H9 (cell line): ENCODE measurements around the gene TSGA10IP. TPM values are rescaled to one million over a fixed set of nuclear protein-coding genes. Genes with fewer than 3 reads are reported as not detected.
A peak's percentile ranks its signal among the peaks of the same experiment; 100 is the strongest.

Source experiments
- DNase-seq: peaks from one replicate; pipeline ENCODE4 v3.0.0-alpha.2; 2017
- H2AFZ ChIP-seq: one replicate; pipeline ENCODE4 v1.6.1; 2013; ENCODE audit warnings: mild to moderate bottlenecking, low read length, control low read depth, moderate library complexity
- H2AK5ac ChIP-seq: 2 replicates; pipeline ENCODE4 v1.6.1; 2013; ENCODE audit warnings: low read length, control low read depth, mixed read lengths; ENCODE audit not compliant: insufficient read length
- H2BK120ac ChIP-seq: one replicate; pipeline ENCODE4 v1.6.1; 2013; ENCODE audit warnings: low read depth, mild to moderate bottlenecking, low read length, control low read depth, inconsistent platforms; ENCODE audit not compliant: poor library complexity, severe bottlenecking
- H2BK12ac ChIP-seq: 2 replicates; pipeline ENCODE4 v1.6.1; 2013; ENCODE audit warnings: low read length, control low read depth, mixed read lengths, low read depth; ENCODE audit not compliant: insufficient read length
- H2BK15ac ChIP-seq: 2 replicates; pipeline ENCODE4 v1.6.1; 2013; ENCODE audit warnings: low read depth, low read length, control low read depth
- H2BK20ac ChIP-seq: one replicate; pipeline ENCODE4 v1.6.1; 2013; ENCODE audit warnings: low read depth, mild to moderate bottlenecking, low read length, control low read depth, inconsistent platforms; ENCODE audit not compliant: poor library complexity, severe bottlenecking
- H2BK5ac ChIP-seq: 2 replicates; pipeline ENCODE4 v1.6.1; 2013; ENCODE audit warnings: low read length, control low read depth, mixed read lengths; ENCODE audit not compliant: insufficient read length
- H3K14ac ChIP-seq: 2 replicates; pipeline ENCODE4 v1.6.1; 2013; ENCODE audit warnings: low read length, control low read depth; ENCODE audit not compliant: insufficient read depth
- H3K18ac ChIP-seq: 2 replicates; pipeline ENCODE4 v1.6.1; 2013; ENCODE audit warnings: low read depth, mild to moderate bottlenecking, mixed read lengths, low read length, control low read depth; ENCODE audit not compliant: insufficient read length
- H3K23ac ChIP-seq: 2 replicates; pipeline ENCODE4 v1.6.1; 2013; ENCODE audit warnings: low read length, control low read depth, mixed read lengths, low read depth; ENCODE audit not compliant: insufficient read length
- H3K23me2 ChIP-seq: 2 replicates; pipeline ENCODE4 v1.6.1; 2013; ENCODE audit warnings: low read depth, mild to moderate bottlenecking, mixed read lengths, low read length, control low read depth; ENCODE audit not compliant: insufficient read length, poor library complexity, severe bottlenecking
- H3K27ac ChIP-seq: 2 replicates; pipeline ENCODE4 v1.5.1; 2013; ENCODE audit warnings: low read length, control low read depth, mixed read lengths, low read depth; ENCODE audit not compliant: insufficient read length
- H3K27me3 ChIP-seq: 2 replicates; pipeline ENCODE4 v1.6.1; 2013; ENCODE audit warnings: low read length, control low read depth, inconsistent platforms; ENCODE audit not compliant: insufficient read depth
- H3K4ac ChIP-seq: 2 replicates; pipeline ENCODE4 v1.6.1; 2013; ENCODE audit warnings: low read depth, mild to moderate bottlenecking, control low read depth, inconsistent platforms, low read length, moderate library complexity
- H3K4me1 ChIP-seq: 2 replicates; pipeline ENCODE4 v1.6.1; 2013; ENCODE audit warnings: low read length, control low read depth, inconsistent platforms; ENCODE audit not compliant: insufficient read depth
- H3K4me2 ChIP-seq: 2 replicates; pipeline ENCODE4 v1.6.1; 2013; ENCODE audit warnings: low read length, control low read depth, mixed read lengths; ENCODE audit not compliant: insufficient read length, insufficient read depth
- H3K56ac ChIP-seq: 2 replicates; pipeline ENCODE4 v1.6.1; 2013; ENCODE audit warnings: low read depth, mild to moderate bottlenecking, mixed read lengths, low read length, control low read depth; ENCODE audit not compliant: insufficient read length
- H3K79me1 ChIP-seq: 2 replicates; pipeline ENCODE4 v1.6.1; 2013; ENCODE audit warnings: low read depth, mild to moderate bottlenecking, moderate library complexity, low read length, control low read depth, inconsistent platforms; ENCODE audit not compliant: insufficient read depth, poor library complexity, severe bottlenecking
- H3K79me2 ChIP-seq: 2 replicates; pipeline ENCODE4 v1.6.1; 2013; ENCODE audit warnings: low read length, control low read depth, inconsistent platforms; ENCODE audit not compliant: insufficient read depth
- H3K9ac ChIP-seq: 2 replicates; pipeline ENCODE4 v1.6.1; 2013; ENCODE audit warnings: low read length, control low read depth, mixed read lengths; ENCODE audit not compliant: insufficient read length; ENCODE audit errors: extremely low read depth
- H3K9me3 ChIP-seq: one replicate; pipeline ENCODE4 v1.6.1; 2013; ENCODE audit warnings: low read depth, low read length, inconsistent platforms; ENCODE audit not compliant: control insufficient read depth
- H3T11ph ChIP-seq: one replicate; pipeline ENCODE4 v1.6.1; 2013; ENCODE audit warnings: mild to moderate bottlenecking, low read length, control low read depth, inconsistent platforms
- H4K20me1 ChIP-seq: one replicate; pipeline ENCODE4 v1.6.1; 2013; ENCODE audit not compliant: control insufficient read depth, insufficient read length, insufficient read depth
- H4K5ac ChIP-seq: 2 replicates; pipeline ENCODE4 v1.6.1; 2013; ENCODE audit warnings: low read depth, mild to moderate bottlenecking, mixed read lengths, low read length, control low read depth; ENCODE audit not compliant: insufficient read length
- H4K8ac ChIP-seq: replicated peaks from 2 replicates; pipeline ENCODE4 v1.6.1; 2013; ENCODE audit warnings: low read length, control low read depth, mixed read lengths, low read depth; ENCODE audit not compliant: insufficient read length
- H4K91ac ChIP-seq: 2 replicates; pipeline ENCODE4 v1.6.1; 2013; ENCODE audit warnings: low read depth, mild to moderate bottlenecking, moderate library complexity, mixed read lengths, low read length, control low read depth; ENCODE audit not compliant: insufficient read length
- H3K27ac Mint-ChIP-seq, 3 experiments: 2 replicates in 2 of 3; 3 replicates in 1 of 3; pipeline ENCODE4 v1.8.0; 2020 to 2021; ENCODE audit warnings: mixed read lengths in 3 of 3, mild to moderate bottlenecking in 1 of 3, moderate library complexity in 1 of 3
- H3K27me3 Mint-ChIP-seq: 2 replicates; pipeline ENCODE4 v1.8.0; 2021; ENCODE audit warnings: low read depth, mild to moderate bottlenecking, moderate library complexity, mixed read lengths
- H3K36me3 Mint-ChIP-seq, 3 experiments: 2 replicates in 2 of 3; 3 replicates in 1 of 3; pipeline ENCODE4 v1.8.0; 2020 to 2021; ENCODE audit warnings: low read depth in 3 of 3, mixed read lengths in 3 of 3; ENCODE audit not compliant: insufficient read depth in 1 of 3
- H3K4me1 Mint-ChIP-seq, 2 experiments: 2 replicates each; pipeline ENCODE4 v1.8.0; 2020; ENCODE audit warnings: mixed read lengths in 2 of 2
- H3K4me3 Mint-ChIP-seq, 2 experiments: 2 replicates in 1 of 2; 3 replicates in 1 of 2; pipeline ENCODE4 v1.8.0; 2020 to 2021; ENCODE audit warnings: mild to moderate bottlenecking in 2 of 2, mixed read lengths in 2 of 2, moderate library complexity in 1 of 2
- H3K9me3 Mint-ChIP-seq, 2 experiments: 2 replicates in 1 of 2; 3 replicates in 1 of 2; pipeline ENCODE4 v1.8.0; 2020; ENCODE audit warnings: mild to moderate bottlenecking in 2 of 2, mixed read lengths in 2 of 2, moderate library complexity in 1 of 2
- WGBS: extraction: QIAGEN DNeasy Blood & Tissue Kit; methylation state at CpG from one replicate; pipeline ENCODE4 v1.1.7; 2013; ENCODE audit warnings: missing lambda C conversion rate, low lambda C conversion rate, mixed read lengths; ENCODE audit not compliant: insufficient read length; ENCODE audit errors: extremely low coverage; 5-methylcytosine and 5-hydroxymethylcytosine counted together
- total RNA-seq: library from RNA; stranded (reverse); gene quantifications from 2 replicates; pipeline ENCODE4 v1.2.1, GENCODE V29; 2021
- TF ChIP-seq, protein P1 (sequence below): fragments of 200-600 bp; sonication (generic); conservative IDR thresholded peaks from 3 replicates; pipeline ENCODE4 v1.8.0; 2021; ENCODE audit warnings: antibody characterized with exemption, mild to moderate bottlenecking

Gene TSGA10IP
- total RNA-seq, 1 experiment from 2014 or later, result 2.2 TPM

DNA sequence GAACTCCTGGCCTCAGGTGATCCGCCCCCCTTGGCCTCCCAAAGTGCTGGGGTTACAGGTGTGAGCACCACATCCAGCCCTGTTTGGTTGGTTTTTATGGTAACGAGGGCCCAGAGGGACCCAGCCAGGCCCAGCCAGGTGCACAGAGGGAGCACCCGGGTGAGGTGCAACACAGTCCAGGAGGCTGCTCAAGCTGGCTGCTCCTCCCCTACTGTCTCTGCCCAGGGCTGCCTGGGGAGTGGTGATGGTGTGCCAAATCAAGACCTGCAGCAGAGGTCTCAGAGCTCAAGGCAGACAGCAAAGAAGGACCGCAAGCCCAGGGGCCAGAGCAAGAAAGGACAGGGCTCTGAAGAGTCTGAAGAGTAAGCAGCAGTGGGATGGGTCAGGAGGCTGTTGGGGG lies 1.4 kb downstream of the TSGA10IP start:
- Histone ChIP-seq H4K5ac (peak overlapping the region; percentile 31), H3K4me1 (peaks cover 11% of the 10 kb centered on the region), H4K20me1 (no peaks in the 10 kb centered on the region), H3K79me1 (no peaks in the 10 kb centered on the region), H3K79me2 (no peaks in the 10 kb centered on the region), H4K8ac (no peak overlapping the region), H3T11ph (peak overlapping the region; percentile 40), H3K23me2 (peaks cover 8% of the 10 kb centered on the region), H3K27ac (no peak overlapping the region), H3K9ac (no peak overlapping the region), H2BK5ac (no peak overlapping the region), H2BK12ac (peak overlapping the region; percentile 100), H2BK15ac (no peak overlapping the region), H2BK20ac (no peak overlapping the region), H4K91ac (peak overlapping the region; percentile 60), H3K18ac (peak overlapping the region; percentile 88), H3K14ac (peak overlapping the region; percentile 74), H3K4ac (peak overlapping the region; percentile 81), H3K23ac (no peak overlapping the region), H3K27me3 (no peaks in the 10 kb centered on the region), H2BK120ac (no peak overlapping the region), H2AK5ac (no peak overlapping the region), H3K56ac (no peak overlapping the region), H2AFZ (no peak overlapping the region), H3K4me2 (no peak overlapping the region), H3K9me3 (no peaks in the 10 kb centered on the region)
- H3K36me3 Mint-ChIP-seq, result peaks cover 0 to 18% (median 2%) of the 10 kb centered on the region in 3 experiments; a peak in 4 of 7 replicates
- peaks cover 8% of the 10 kb centered on the region for H3K27me3 Mint-ChIP-seq
- TF ChIP-seq, protein P1, sequence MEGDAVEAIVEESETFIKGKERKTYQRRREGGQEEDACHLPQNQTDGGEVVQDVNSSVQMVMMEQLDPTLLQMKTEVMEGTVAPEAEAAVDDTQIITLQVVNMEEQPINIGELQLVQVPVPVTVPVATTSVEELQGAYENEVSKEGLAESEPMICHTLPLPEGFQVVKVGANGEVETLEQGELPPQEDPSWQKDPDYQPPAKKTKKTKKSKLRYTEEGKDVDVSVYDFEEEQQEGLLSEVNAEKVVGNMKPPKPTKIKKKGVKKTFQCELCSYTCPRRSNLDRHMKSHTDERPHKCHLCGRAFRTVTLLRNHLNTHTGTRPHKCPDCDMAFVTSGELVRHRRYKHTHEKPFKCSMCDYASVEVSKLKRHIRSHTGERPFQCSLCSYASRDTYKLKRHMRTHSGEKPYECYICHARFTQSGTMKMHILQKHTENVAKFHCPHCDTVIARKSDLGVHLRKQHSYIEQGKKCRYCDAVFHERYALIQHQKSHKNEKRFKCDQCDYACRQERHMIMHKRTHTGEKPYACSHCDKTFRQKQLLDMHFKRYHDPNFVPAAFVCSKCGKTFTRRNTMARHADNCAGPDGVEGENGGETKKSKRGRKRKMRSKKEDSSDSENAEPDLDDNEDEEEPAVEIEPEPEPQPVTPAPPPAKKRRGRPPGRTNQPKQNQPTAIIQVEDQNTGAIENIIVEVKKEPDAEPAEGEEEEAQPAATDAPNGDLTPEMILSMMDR, result no peak
- H3K4me1 Mint-ChIP-seq, result peaks cover 23 to 37% of the 10 kb centered on the region in 2 experiments
- DNase-seq, result no peak
- peak overlapping the region in 2 of 3 experiments; percentile 94 to 95; a peak in 2 of 7 replicates for H3K27ac Mint-ChIP-seq
- peak overlapping the region in 1 of 2 experiments; percentile 62; a peak in 1 of 5 replicates for H3K4me3 Mint-ChIP-seq
- H3K9me3 Mint-ChIP-seq, result no peaks in the 10 kb centered on the region; a peak in 1 of 5 replicates
- WGBS, result no CpG with 5 or more reads among the region's 4 CpGs
